Glutamatergic neuron (in vitro differentiated cells): Measurements from ENCODE around the gene TVP23B. TPM values are rescaled to one million over a fixed set of nuclear protein-coding genes. Genes with fewer than 3 reads are reported as not detected.
"Not testable (repeated sequence)": the region's sequence is repeated elsewhere in the genome, so short reads cannot be mapped to it uniquely, and the experiment has no call there.

Source experiments
- DNase-seq: peaks from one replicate; pipeline ENCODE4 v3.0.0; 2022
- H3K27ac Mint-ChIP-seq: one replicate; pipeline ENCODE4 v1.8.0; 2020; ENCODE audit warnings: mild to moderate bottlenecking, mixed read lengths, inconsistent platforms; ENCODE audit not compliant: unreplicated experiment
- H3K27me3 Mint-ChIP-seq: one replicate; pipeline ENCODE4 v1.8.0; 2020; ENCODE audit warnings: mild to moderate bottlenecking, moderate library complexity, mixed read lengths, inconsistent platforms; ENCODE audit not compliant: unreplicated experiment
- H3K36me3 Mint-ChIP-seq: one replicate; pipeline ENCODE4 v1.8.0; 2020; ENCODE audit warnings: mild to moderate bottlenecking, mixed read lengths, inconsistent platforms; ENCODE audit not compliant: unreplicated experiment
- H3K4me1 Mint-ChIP-seq: one replicate; pipeline ENCODE4 v1.8.0; 2020; ENCODE audit warnings: mild to moderate bottlenecking, low read depth, mixed read lengths, inconsistent platforms; ENCODE audit not compliant: unreplicated experiment
- H3K4me3 Mint-ChIP-seq: one replicate; pipeline ENCODE4 v1.8.0; 2020; ENCODE audit warnings: mild to moderate bottlenecking, mixed read lengths, inconsistent platforms; ENCODE audit not compliant: unreplicated experiment
- H3K9me3 Mint-ChIP-seq: one replicate; pipeline ENCODE4 v1.8.0; 2020; ENCODE audit warnings: mild to moderate bottlenecking, moderate library complexity, mixed read lengths, inconsistent platforms; ENCODE audit not compliant: unreplicated experiment
- total RNA-seq: library from RNA; stranded (reverse); fragmentation: NEBNext Ultra II Directional; extraction: Animal tissue kit (Norgen Biotek cat#: 25700); gene quantifications from one replicate; pipeline ENCODE4 v1.2.1, GENCODE V29; 2021; ENCODE audit not compliant: unreplicated experiment
- TF ChIP-seq, protein P1 (sequence below): fragments of 200-600 bp; sonication (generic); IDR thresholded peaks from one replicate; pipeline ENCODE4 v1.5.0; 2021; ENCODE audit not compliant: partially characterized antibody, unreplicated experiment

TVP23B gene
- total RNA-seq, 1 donor from 2014 or later: 35.9 TPM

- DNase-seq, H3K4me3 Mint-ChIP-seq, H3K27me3 Mint-ChIP-seq, H3K27ac Mint-ChIP-seq, H3K36me3 Mint-ChIP-seq, H3K9me3 Mint-ChIP-seq, H3K4me1 Mint-ChIP-seq: not testable (repeated sequence)
Measured at GRCh38 chr17:18796887-18797286, 15.9 kb downstream of the TVP23B start.

GRCh38 chr17:18803458-18804245, 22.7 kb downstream of the TVP23B start:
- not testable (repeated sequence) for DNase-seq, H3K27ac Mint-ChIP-seq, H3K9me3 Mint-ChIP-seq, H3K4me1 Mint-ChIP-seq, H3K27me3 Mint-ChIP-seq, H3K36me3 Mint-ChIP-seq, H3K4me3 Mint-ChIP-seq

GRCh38 chr17:18815924-18816323, 34.9 kb downstream of the TVP23B start:
- H3K27ac Mint-ChIP-seq, H3K36me3 Mint-ChIP-seq, H3K4me1 Mint-ChIP-seq, H3K4me3 Mint-ChIP-seq, H3K27me3 Mint-ChIP-seq, DNase-seq, H3K9me3 Mint-ChIP-seq: not testable (repeated sequence)

DNA sequence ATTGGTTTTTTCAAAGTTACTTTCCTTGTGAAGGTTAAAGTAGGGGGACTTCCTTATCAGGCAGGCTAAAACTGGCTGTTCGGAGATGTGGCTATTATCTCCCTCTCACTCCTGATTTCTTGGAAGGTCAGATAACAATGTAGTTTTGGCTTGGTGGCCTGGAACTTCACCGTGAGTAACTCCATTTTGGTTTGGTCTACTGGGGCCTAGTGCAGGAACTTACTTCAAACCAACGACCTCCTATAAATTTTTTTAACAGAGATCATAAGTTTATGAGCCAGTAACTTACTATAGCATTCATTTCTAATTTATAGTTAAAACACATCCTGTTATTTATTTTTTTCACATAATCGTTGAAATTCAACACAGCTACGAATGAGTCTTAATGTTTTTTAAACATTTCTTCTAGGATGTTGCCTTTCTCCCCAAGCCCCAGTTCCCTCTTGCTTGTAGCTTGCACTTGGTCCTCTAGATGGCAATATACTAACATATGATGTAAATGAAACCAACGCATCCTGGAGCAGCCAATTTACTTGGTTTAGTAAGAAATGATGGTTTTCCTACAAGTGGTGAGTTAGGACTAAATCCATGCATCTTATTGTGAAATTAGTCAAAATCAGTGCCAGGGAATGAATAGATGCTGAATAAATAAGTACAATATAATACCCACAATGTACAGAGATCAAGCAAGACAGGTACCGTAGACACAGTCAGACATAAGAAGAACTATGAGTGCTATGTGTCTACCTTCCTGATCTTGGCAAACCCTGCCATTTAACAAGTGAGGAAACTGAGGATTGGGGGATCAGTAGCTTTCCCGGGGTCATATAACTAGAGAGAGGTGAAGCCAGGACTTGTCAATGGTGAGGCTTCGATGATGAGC, 35.7 kb downstream of the TVP23B start:
- not testable (repeated sequence) for H3K27ac Mint-ChIP-seq, DNase-seq, H3K36me3 Mint-ChIP-seq, H3K4me1 Mint-ChIP-seq, H3K27me3 Mint-ChIP-seq, H3K9me3 Mint-ChIP-seq, H3K4me3 Mint-ChIP-seq
- TF ChIP-seq, protein P1, sequence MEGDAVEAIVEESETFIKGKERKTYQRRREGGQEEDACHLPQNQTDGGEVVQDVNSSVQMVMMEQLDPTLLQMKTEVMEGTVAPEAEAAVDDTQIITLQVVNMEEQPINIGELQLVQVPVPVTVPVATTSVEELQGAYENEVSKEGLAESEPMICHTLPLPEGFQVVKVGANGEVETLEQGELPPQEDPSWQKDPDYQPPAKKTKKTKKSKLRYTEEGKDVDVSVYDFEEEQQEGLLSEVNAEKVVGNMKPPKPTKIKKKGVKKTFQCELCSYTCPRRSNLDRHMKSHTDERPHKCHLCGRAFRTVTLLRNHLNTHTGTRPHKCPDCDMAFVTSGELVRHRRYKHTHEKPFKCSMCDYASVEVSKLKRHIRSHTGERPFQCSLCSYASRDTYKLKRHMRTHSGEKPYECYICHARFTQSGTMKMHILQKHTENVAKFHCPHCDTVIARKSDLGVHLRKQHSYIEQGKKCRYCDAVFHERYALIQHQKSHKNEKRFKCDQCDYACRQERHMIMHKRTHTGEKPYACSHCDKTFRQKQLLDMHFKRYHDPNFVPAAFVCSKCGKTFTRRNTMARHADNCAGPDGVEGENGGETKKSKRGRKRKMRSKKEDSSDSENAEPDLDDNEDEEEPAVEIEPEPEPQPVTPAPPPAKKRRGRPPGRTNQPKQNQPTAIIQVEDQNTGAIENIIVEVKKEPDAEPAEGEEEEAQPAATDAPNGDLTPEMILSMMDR: peak; percentile 42

DNA sequence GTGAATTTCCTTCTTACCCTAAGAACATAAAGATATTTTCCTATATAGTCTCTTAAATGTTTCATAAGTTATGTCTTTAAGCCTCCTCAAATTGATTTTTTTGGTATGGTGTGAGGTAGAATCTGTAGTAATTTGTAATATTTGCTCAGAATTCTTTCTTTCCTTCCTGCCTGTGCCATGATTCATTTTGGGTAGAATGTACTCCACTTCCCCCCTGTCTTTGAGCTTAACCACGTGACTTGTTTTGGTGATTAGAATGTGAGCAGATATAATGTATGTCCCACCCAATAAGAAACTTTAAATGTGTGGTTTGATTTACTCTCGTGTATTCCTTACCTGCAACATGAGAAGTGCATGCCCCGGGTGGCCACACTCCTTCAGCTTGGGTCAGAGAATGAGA, 40.4 kb downstream of the TVP23B start:
- DNase-seq, H3K36me3 Mint-ChIP-seq, H3K4me1 Mint-ChIP-seq, H3K27me3 Mint-ChIP-seq, H3K27ac Mint-ChIP-seq, H3K9me3 Mint-ChIP-seq, H3K4me3 Mint-ChIP-seq: not testable (repeated sequence)

DNA sequence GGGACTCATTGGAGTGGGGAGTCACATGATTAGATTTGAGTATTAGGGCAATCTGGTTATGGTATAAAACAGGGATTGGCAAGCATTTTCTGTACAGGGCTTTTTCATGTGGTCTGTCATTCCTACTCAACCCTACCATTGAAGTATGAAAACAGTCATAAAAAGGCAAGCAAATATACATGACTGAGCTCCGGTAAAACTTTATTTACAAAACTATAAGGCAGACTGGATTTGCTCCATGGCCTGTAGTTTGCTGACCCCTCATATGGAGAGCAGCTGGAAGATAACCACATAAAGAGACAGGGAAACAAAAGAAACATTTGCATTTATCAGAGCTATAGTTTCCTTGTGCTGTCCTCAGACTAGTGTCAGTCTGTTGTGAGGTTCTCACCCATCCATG, 46.6 kb downstream of the TVP23B start:
- not testable (repeated sequence) for H3K27ac Mint-ChIP-seq, H3K4me1 Mint-ChIP-seq, H3K4me3 Mint-ChIP-seq, H3K9me3 Mint-ChIP-seq, H3K36me3 Mint-ChIP-seq, H3K27me3 Mint-ChIP-seq, DNase-seq

DNA sequence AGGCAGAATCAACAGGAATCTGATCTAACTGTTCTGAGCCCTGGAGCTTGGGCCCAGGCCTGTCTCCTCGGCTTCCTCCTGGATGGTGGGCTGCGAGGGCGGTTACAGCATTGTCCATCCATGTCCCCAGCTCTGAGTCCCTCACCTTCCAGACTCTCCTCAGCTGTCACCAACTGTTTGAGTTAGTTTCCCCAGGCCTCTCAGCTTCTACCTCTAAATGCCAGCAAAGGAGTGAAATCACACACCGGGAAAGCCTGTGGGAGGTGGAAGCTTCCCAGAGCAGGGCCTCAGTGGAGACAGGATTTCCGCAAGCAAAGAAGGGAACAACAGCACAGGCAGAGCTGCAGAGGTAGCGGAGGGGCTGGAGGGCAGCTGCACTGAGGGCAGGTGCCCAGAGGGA, 67.5 kb downstream of the TVP23B start:
- Mint-ChIP-seq H3K4me1 (peaks cover 2% of the 10 kb centered on the region), H3K9me3 (peaks cover 2% of the 10 kb centered on the region), H3K27ac (no peak overlapping the region), H3K27me3 (no peaks in the 10 kb centered on the region), H3K4me3 (no peak overlapping the region), H3K36me3 (no peaks in the 10 kb centered on the region)
- no peak for DNase-seq
- TF ChIP-seq, protein P1: no peak
